ENCODE data around the gene NME3.
"Not testable (repeated sequence)": the region's sequence is repeated elsewhere in the genome, so short reads cannot be mapped to it uniquely, and the experiment has no call there.

The NME3 gene

GRCh38 chr16:1771188-1771863, at the start of gene NME3:
Gene NME3, minus strand, starts transcription at chr16:1771543. Its CDS starts 9 bp downstream, at chr16:1771534.
- in situ Hi-C loops (cut with HindIII; ENCODE audit: low sequenced_read_pairs) = no loop called here

GRCh38 chr16:1820946-1821290, 49.6 kb upstream of the NME3 start:
- in situ Hi-C loops (cut with HindIII; ENCODE audit: low sequenced_read_pairs) = no loop called here

GRCh38 chr16:1820096-1820945, 49.0 kb upstream of the NME3 start:
- in situ Hi-C loops (cut with HindIII; ENCODE audit: low sequenced_read_pairs) = no loop called here

- in situ Hi-C loops (cut with HindIII; ENCODE audit: low sequenced_read_pairs) = no loop called here
These were observed 48.3 kb upstream of the NME3 start for GRCh38 chr16:1819611-1820010.

GRCh38 chr16:1818873-1819525, 47.7 kb upstream of the NME3 start:
- in situ Hi-C loops (cut with HindIII; ENCODE audit: low sequenced_read_pairs) = no loop called here

- in situ Hi-C loops (cut with HindIII; ENCODE audit: low sequenced_read_pairs) = no loop called here
These were observed 47.0 kb upstream of the NME3 start for GRCh38 chr16:1818204-1818872.

- in situ Hi-C loops (cut with HindIII; ENCODE audit: low sequenced_read_pairs) = no loop called here
These were observed 46.4 kb upstream of the NME3 start for GRCh38 chr16:1817716-1818115.

- in situ Hi-C loops (cut with HindIII; ENCODE audit: low sequenced_read_pairs) = no loop called here
These were observed 45.9 kb upstream of the NME3 start for GRCh38 chr16:1817276-1817589.

- in situ Hi-C loops (cut with HindIII; ENCODE audit: low sequenced_read_pairs) = no loop called here
These were observed 45.3 kb upstream of the NME3 start for GRCh38 chr16:1816396-1817275.

- in situ Hi-C loops (cut with HindIII; ENCODE audit: low sequenced_read_pairs) = no loop called here
These were observed 44.1 kb upstream of the NME3 start for GRCh38 chr16:1815461-1815860.

GRCh38 chr16:1812732-1813163, 41.4 kb upstream of the NME3 start:
- in situ Hi-C loops (cut with HindIII; ENCODE audit: low sequenced_read_pairs) = no loop called here

- in situ Hi-C loops (cut with HindIII; ENCODE audit: low sequenced_read_pairs) = no loop called here
These were observed 39.2 kb upstream of the NME3 start for GRCh38 chr16:1810536-1810935.

- in situ Hi-C loops (cut with HindIII; ENCODE audit: low sequenced_read_pairs) = no loop called here
These were observed 38.8 kb upstream of the NME3 start for GRCh38 chr16:1810106-1810505.

GRCh38 chr16:1809281-1809801, 38.0 kb upstream of the NME3 start:
- in situ Hi-C loops (cut with HindIII; ENCODE audit: low sequenced_read_pairs) = no loop called here

- in situ Hi-C loops (cut with HindIII; ENCODE audit: low sequenced_read_pairs) = no loop called here
These were observed 37.3 kb upstream of the NME3 start for GRCh38 chr16:1808691-1809090.

- in situ Hi-C loops (cut with HindIII; ENCODE audit: low sequenced_read_pairs) = no loop called here
These were observed 36.3 kb upstream of the NME3 start for GRCh38 chr16:1807626-1808025.

- in situ Hi-C loops (cut with HindIII; ENCODE audit: low sequenced_read_pairs) = no loop called here
These were observed 29.4 kb upstream of the NME3 start for GRCh38 chr16:1800701-1801100.

GRCh38 chr16:1799263-1799662, 27.9 kb upstream of the NME3 start:
- in situ Hi-C loops (cut with HindIII; ENCODE audit: low sequenced_read_pairs) = not testable (repeated sequence)

- in situ Hi-C loops (cut with HindIII; ENCODE audit: low sequenced_read_pairs) = no loop called here
These were observed 23.7 kb upstream of the NME3 start for GRCh38 chr16:1794908-1795666.

Data from endothelial cell of hepatic sinusoid (primary cell).